ENCODE results near the gene ATP13A4. TPM values are rescaled to one million over a fixed set of nuclear protein-coding genes. Genes with fewer than 3 reads are reported as not detected.

Gene ATP13A4
- total RNA-seq, 2 experiments from 2014 or later: 0.98 to 1.6 TPM

GRCh38 chr3:193569119-193569518, 14.4 kb upstream of the ATP13A4 start:
- intact Hi-C loops (cut with DNase I, micrococcal nuclease): no loop called here
- POLR2A ChIA-PET: interaction anchor here (1.5 kb wide), 1 partner anchor 8 kb away, joined by 3 read pairs; no protein-coding TSS in a partner anchor

GRCh38 chr3:193564012-193564411, 9.3 kb upstream of the ATP13A4 start:
- DNase-seq: no peak
- CTCF ChIA-PET: no interaction called here
- H3K9me3 Mint-ChIP-seq: no peaks in the 10 kb centered on the region
- Histone ChIP-seq H3K27ac (ENCODE audit: low read depth in 1 of 2, low read length in 2 of 2) (no peak overlapping the region), H3K4me3 (ENCODE audit: low read length) (no peak overlapping the region), H3K9me3 (ENCODE audit: control insufficient read depth in 1 of 2, insufficient read depth in 1 of 2, low read length in 2 of 2) (no peaks in the 10 kb centered on the region), H3K36me3 (ENCODE audit: insufficient read depth, low read length) (no peaks in the 10 kb centered on the region), H3K27me3 (ENCODE audit: control insufficient read depth in 1 of 2, insufficient read depth in 2 of 2, low read length in 2 of 2) (no peaks in the 10 kb centered on the region), H3K4me1 (ENCODE audit: insufficient read depth, low read length) (no peaks in the 10 kb centered on the region)
- ATAC-seq (ENCODE audit: poor library complexity): no peak
- H3K36me3 Mint-ChIP-seq (ENCODE audit: low read depth): no peaks in the 10 kb centered on the region
- H3K4me3 Mint-ChIP-seq: no peak overlapping the region
- no peaks in the 10 kb centered on the region for H3K4me1 Mint-ChIP-seq (ENCODE audit: low read depth)
- no peak for TF ChIP-seq CTCF (IDR thresholded peaks at IDR 0.05)
- intact Hi-C loops (cut with DNase I, micrococcal nuclease): no loop called here
- H3K27ac Mint-ChIP-seq: no peak overlapping the region
- POLR2A ChIA-PET: no interaction called here
- no peaks in the 10 kb centered on the region for H3K27me3 Mint-ChIP-seq

More at GRCh38 chr3:193569119-193569518, 14.4 kb upstream of the ATP13A4 start:
- Mint-ChIP-seq H3K9me3 (no peaks in the 10 kb centered on the region), H3K4me1 (ENCODE audit: low read depth) (no peaks in the 10 kb centered on the region), H3K36me3 (ENCODE audit: low read depth) (no peaks in the 10 kb centered on the region), H3K27ac (no peak overlapping the region), H3K4me3 (no peak overlapping the region), H3K27me3 (no peaks in the 10 kb centered on the region)
- H3K4me1 ChIP-seq (ENCODE audit: insufficient read depth, low read length): no peaks in the 10 kb centered on the region
- TF ChIP-seq CTCF (IDR thresholded peaks at IDR 0.05): no peak
- no peaks in the 10 kb centered on the region for H3K36me3 ChIP-seq (ENCODE audit: insufficient read depth, low read length)
- H3K4me3 ChIP-seq (ENCODE audit: low read length): no peak overlapping the region
- ATAC-seq (ENCODE audit: poor library complexity) (no peak), DNase-seq (no peak)
- no peaks in the 10 kb centered on the region for H3K27me3 ChIP-seq (ENCODE audit: control insufficient read depth in 1 of 2, insufficient read depth in 2 of 2, low read length in 2 of 2)
- H3K27ac ChIP-seq (ENCODE audit: low read depth in 1 of 2, low read length in 2 of 2): no peak overlapping the region
- CTCF ChIA-PET: no interaction called here
- H3K9me3 ChIP-seq (ENCODE audit: control insufficient read depth in 1 of 2, insufficient read depth in 1 of 2, low read length in 2 of 2): no peaks in the 10 kb centered on the region

DNA sequence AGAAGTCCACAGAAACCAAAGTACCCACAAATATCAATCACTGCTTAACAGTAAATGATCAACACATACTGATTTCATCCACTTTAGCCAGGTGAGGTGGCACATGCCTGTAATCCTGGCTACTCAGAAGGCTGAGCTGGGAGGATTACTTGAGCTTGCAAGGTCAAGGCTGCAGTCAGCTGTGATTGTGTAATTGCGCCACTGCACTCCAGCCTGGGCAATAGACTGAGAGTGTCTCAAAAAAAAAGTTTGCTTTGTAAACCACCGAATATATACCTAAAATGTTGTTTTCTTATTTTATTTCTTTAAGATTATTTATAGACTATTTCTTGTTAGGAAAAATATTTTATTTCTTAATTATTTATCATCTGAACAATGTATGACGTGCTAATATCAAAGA, 8.7 kb upstream of the ATP13A4 start:
- Mint-ChIP-seq H3K4me3 (no peak overlapping the region), H3K27me3 (no peaks in the 10 kb centered on the region), H3K27ac (no peak overlapping the region), H3K36me3 (ENCODE audit: low read depth) (no peaks in the 10 kb centered on the region), H3K9me3 (no peaks in the 10 kb centered on the region), H3K4me1 (ENCODE audit: low read depth) (no peaks in the 10 kb centered on the region)
- no peaks in the 10 kb centered on the region for H3K27me3 ChIP-seq (ENCODE audit: control insufficient read depth in 1 of 2, insufficient read depth in 2 of 2, low read length in 2 of 2)
- no peak overlapping the region for H3K4me3 ChIP-seq (ENCODE audit: low read length)
- POLR2A ChIA-PET: no interaction called here
- no peaks in the 10 kb centered on the region for H3K36me3 ChIP-seq (ENCODE audit: insufficient read depth, low read length)
- intact Hi-C loops (cut with DNase I, micrococcal nuclease): no loop called here
- CTCF ChIA-PET: no interaction called here
- no peak for DNase-seq
- ATAC-seq (ENCODE audit: poor library complexity): no peak
- no peaks in the 10 kb centered on the region for H3K9me3 ChIP-seq (ENCODE audit: control insufficient read depth in 1 of 2, insufficient read depth in 1 of 2, low read length in 2 of 2)
- H3K4me1 ChIP-seq (ENCODE audit: insufficient read depth, low read length): no peaks in the 10 kb centered on the region
- no peak overlapping the region for H3K27ac ChIP-seq (ENCODE audit: low read depth in 1 of 2, low read length in 2 of 2)
- TF ChIP-seq CTCF (IDR thresholded peaks at IDR 0.05): no peak
